HEK293 (cell line): ENCODE measurements around the gene KCNK4.
A peak's percentile ranks its signal among the peaks of the same experiment; 100 is the strongest.

Experiments used
- CTCF ChIA-PET: fragments of 350-600 bp; formaldehyde crosslinking; extraction: SDS; loops from one replicate; lab custom pipeline; 2021; ENCODE audit warnings: antibody characterized with exemption; lab: Yijun Ruan, JAX
- POLR2A ChIA-PET: fragments of 300-600 bp; formaldehyde crosslinking; extraction: SDS; loops from one replicate; lab custom pipeline; 2020; ENCODE audit warnings: antibody characterized with exemption, inconsistent platforms; lab: Yijun Ruan, JAX
- H3K27ac ChIP-seq: fragments of 200-500 bp; sonication (Bioruptor generic); 2 replicates; pipeline ENCODE4 v1.5.1; 2014; ENCODE audit warnings: low read depth, low read length, control low read depth, inconsistent platforms; ENCODE audit errors: extremely low read depth
- H3K36me3 ChIP-seq, 2 experiments: fragments of 200-500 bp in 1 of 2; sonication (Bioruptor generic) in 1 of 2; 1 replicate in 1 of 2; 2 replicates in 1 of 2; pipeline ENCODE4 v1.5.1; 2014 to 2017; ENCODE audit warnings: inconsistent platforms in 2 of 2, low read length in 2 of 2; ENCODE audit not compliant: control insufficient read depth in 2 of 2, insufficient read depth in 1 of 2
- H3K4me1 ChIP-seq: fragments of 200-500 bp; sonication (Bioruptor generic); 2 replicates; pipeline ENCODE4 v1.5.1; 2014; ENCODE audit warnings: mild to moderate bottlenecking, low read length, inconsistent platforms; ENCODE audit not compliant: control insufficient read depth, insufficient read depth
- H3K4me3 ChIP-seq: 2 replicates; pipeline ENCODE4 v1.5.1; 2011; ENCODE audit warnings: low read depth, mild to moderate bottlenecking, control low read depth, low read length, moderate library complexity
- H3K9me3 ChIP-seq: fragments of 200-500 bp; sonication (Bioruptor generic); 2 replicates; pipeline ENCODE4 v1.5.1; 2014; ENCODE audit warnings: low read depth, low read length, inconsistent platforms; ENCODE audit not compliant: control insufficient read depth, insufficient read depth
- IKZF3 ChIP-seq: fragments of 450-650 bp; IDR thresholded peaks from 2 replicates; pipeline ENCODE4 v1.5.0; 2018; ENCODE audit warnings: missing biosample characterization, mild to moderate bottlenecking, missing genetic modification characterization, moderate library complexity
- MYNN ChIP-seq: fragments of 450-650 bp; formaldehyde crosslinking; IDR thresholded peaks from 2 replicates; pipeline ENCODE4 v1.5.1; 2016; ENCODE audit warnings: missing biosample characterization, missing genetic modification characterization, borderline replicate concordance
- MZF1 ChIP-seq: fragments of 450-650 bp; formaldehyde crosslinking; IDR thresholded peaks from 2 replicates; pipeline ENCODE4 v1.5.1; 2017; ENCODE audit warnings: missing biosample characterization, missing genetic modification characterization, borderline replicate concordance
- OVOL3 ChIP-seq: fragments of 450-650 bp; formaldehyde crosslinking; IDR thresholded peaks from 2 replicates; pipeline ENCODE4 v1.5.1; 2016; ENCODE audit warnings: missing biosample characterization, missing genetic modification characterization
- SP7 ChIP-seq: fragments of 450-650 bp; formaldehyde crosslinking; IDR thresholded peaks from 2 replicates; pipeline ENCODE4 v1.5.1; 2016; ENCODE audit warnings: missing biosample characterization, missing genetic modification characterization
- TCF7L2 ChIP-seq: IDR thresholded peaks from 2 replicates; pipeline ENCODE4 v1.6.1; 2011; ENCODE audit warnings: low read depth, mild to moderate bottlenecking, inconsistent platforms, low read length, moderate library complexity, borderline replicate concordance
- YY2 ChIP-seq: fragments of 450-650 bp; formaldehyde crosslinking; IDR thresholded peaks from 2 replicates; pipeline ENCODE4 v1.5.1; 2016; ENCODE audit warnings: missing biosample characterization, missing genetic modification characterization
- ZBTB10 ChIP-seq: fragments of 450-650 bp; formaldehyde crosslinking; IDR thresholded peaks from 2 replicates; pipeline ENCODE4 v1.5.1; 2016; ENCODE audit warnings: missing biosample characterization, missing genetic modification characterization
- ZBTB8A ChIP-seq: fragments of 450-650 bp; formaldehyde crosslinking; IDR thresholded peaks from 2 replicates; pipeline ENCODE4 v1.5.1; 2016; ENCODE audit warnings: missing biosample characterization, missing genetic modification characterization
- ZFP69B ChIP-seq: fragments of 450-650 bp; formaldehyde crosslinking; IDR thresholded peaks from 2 replicates; pipeline ENCODE4 v1.5.1; 2016; ENCODE audit warnings: missing biosample characterization, missing genetic modification characterization
- ZIC2 ChIP-seq: fragments of 450-650 bp; formaldehyde crosslinking; IDR thresholded peaks from 2 replicates; pipeline ENCODE4 v1.5.1; 2016; ENCODE audit warnings: missing biosample characterization, missing genetic modification characterization
- ZNF114 ChIP-seq: fragments of 450-650 bp; formaldehyde crosslinking; IDR thresholded peaks from 2 replicates; pipeline ENCODE4 v1.5.0; 2017; ENCODE audit warnings: missing biosample characterization, missing genetic modification characterization
- ZNF155 ChIP-seq: fragments of 450-650 bp; formaldehyde crosslinking; IDR thresholded peaks from 2 replicates; pipeline ENCODE4 v1.5.1; 2016; ENCODE audit warnings: missing biosample characterization, missing genetic modification characterization
- ZNF16 ChIP-seq: fragments of 450-650 bp; formaldehyde crosslinking; IDR thresholded peaks from 2 replicates; pipeline ENCODE4 v1.5.1; 2016; ENCODE audit warnings: low read depth, missing biosample characterization, missing genetic modification characterization
- ZNF169 ChIP-seq: fragments of 450-650 bp; formaldehyde crosslinking; IDR thresholded peaks from 2 replicates; pipeline ENCODE4 v1.5.1; 2016; ENCODE audit warnings: missing biosample characterization, missing genetic modification characterization
- ZNF24 ChIP-seq: fragments of 450-650 bp; formaldehyde crosslinking; IDR thresholded peaks from 2 replicates; pipeline ENCODE4 v1.5.1; 2016; ENCODE audit warnings: missing biosample characterization, missing genetic modification characterization
- ZNF274 ChIP-seq, 2 experiments: fragments of 200-500 bp in 1 of 2; fragments of 450-650 bp in 1 of 2; sonication (Bioruptor generic) in 1 of 2; formaldehyde crosslinking in 1 of 2; IDR thresholded peaks; 2 replicates each; pipeline versions ENCODE4 v1.5.1 to v1.6.1; 2014 to 2016; ENCODE audit warnings: borderline replicate concordance in 1 of 2, inconsistent platforms in 1 of 2, low read length in 1 of 2, missing biosample characterization in 1 of 2, missing genetic modification characterization in 1 of 2
- ZNF292 ChIP-seq: fragments of 450-650 bp; formaldehyde crosslinking; IDR thresholded peaks from 2 replicates; pipeline ENCODE4 v1.5.1; 2016; ENCODE audit warnings: low read depth, missing biosample characterization, missing genetic modification characterization, borderline replicate concordance
- ZNF423 ChIP-seq: fragments of 450-650 bp; formaldehyde crosslinking; IDR thresholded peaks from 2 replicates; pipeline ENCODE4 v1.5.1; 2016; ENCODE audit warnings: missing biosample characterization, missing genetic modification characterization
- ZNF530 ChIP-seq: fragments of 450-650 bp; formaldehyde crosslinking; IDR thresholded peaks from 2 replicates; pipeline ENCODE4 v1.5.1; 2016; ENCODE audit warnings: low read depth, missing biosample characterization, missing genetic modification characterization
- ZNF629 ChIP-seq: fragments of 450-650 bp; formaldehyde crosslinking; IDR thresholded peaks from 2 replicates; pipeline ENCODE4 v1.5.1; 2017; ENCODE audit warnings: missing biosample characterization, missing genetic modification characterization
- ZNF660 ChIP-seq: fragments of 450-650 bp; IDR thresholded peaks from 2 replicates; pipeline ENCODE4 v1.5.1; 2018; ENCODE audit warnings: missing biosample characterization, mild to moderate bottlenecking, missing genetic modification characterization
- ZSCAN16 ChIP-seq: fragments of 450-650 bp; formaldehyde crosslinking; IDR thresholded peaks from 2 replicates; pipeline ENCODE4 v1.5.1; 2016; ENCODE audit warnings: missing biosample characterization, missing genetic modification characterization
- ZSCAN18 ChIP-seq: fragments of 450-650 bp; formaldehyde crosslinking; IDR thresholded peaks from 2 replicates; pipeline ENCODE4 v1.5.1; 2016; ENCODE audit warnings: missing biosample characterization, missing genetic modification characterization

KCNK4 gene

GRCh38 chr11:64269540-64270220 lies 21.4 kb upstream of the KCNK4 start (continued):
- TF ChIP-seq MYNN (tag by site-specific recombination) (no peak), YY2 (tag by site-specific recombination) (peak; percentile 75), IKZF3 (tag by site-specific recombination) (peak; percentile 100), ZNF16 (no peak), MZF1 (tag by site-specific recombination) (no peak), TCF7L2 (no peak), ZNF292 (tag by site-specific recombination) (no peak), ZNF114 (tag by site-specific recombination) (no peak), ZFP69B (tag by site-specific recombination) (no peak), ZNF274 (IDR thresholded peaks at IDR 0.05; ENCODE audit: low read length) (no peak), ZNF274 (tag by site-specific recombination; IDR thresholded peaks at IDR 0.05; ENCODE audit: borderline replicate concordance) (no peak), ZSCAN16 (tag by site-specific recombination) (peak; percentile 94), ZNF530 (tag by site-specific recombination) (no peak)

- Histone ChIP-seq H3K27ac (no peak overlapping the region), H3K36me3 (peaks cover 0 to 45% of the 10 kb centered on the region in 2 experiments; a peak in 2 of 3 replicates), H3K4me3 (no peak overlapping the region), H3K9me3 (no peaks in the 10 kb centered on the region)
- TF ChIP-seq ZNF629 (tag by site-specific recombination) (no peak), ZBTB8A (tag by site-specific recombination) (no peak), OVOL3 (tag by site-specific recombination) (no peak), SP7 (tag by site-specific recombination) (no peak), ZNF169 (tag by site-specific recombination) (no peak), ZIC2 (no peak), ZBTB10 (tag by site-specific recombination) (no peak), ZNF660 (tag by site-specific recombination) (no peak), ZNF423 (tag by site-specific recombination) (no peak), ZSCAN18 (no peak), ZNF155 (tag by site-specific recombination) (no peak), ZNF24 (tag by site-specific recombination) (no peak)
- TF ChIP-seq, all 188 proteins: peak for 0
- ChIA-PET CTCF (interaction anchor here (0.6 to 1.8 kb wide), 9 partner anchors 10 to 364 kb away, joined by 3 to 9 read pairs (median 4); partner anchors contain the start of gene PLCB3), POLR2A (interaction anchor here (0.7 to 1.1 kb wide), 4 partner anchors 9 to 70 kb away, joined by 3 read pairs; partner anchors contain the start of gene BAD)
- no peaks in the 10 kb centered on the region for H3K4me1 ChIP-seq
These were observed 15.9 kb upstream of the KCNK4 start for GRCh38 chr11:64275031-64275800.
